WI38 (cell line): ENCODE data around the gene CCDC192.
"Not testable (repeated sequence)": the region's sequence is repeated elsewhere in the genome, so short reads cannot be mapped to it uniquely, and the experiment has no call there.

Experiments
- H3K4me3 ChIP-seq: 2 replicates; pipeline ENCODE4 v1.5.1; 2011; ENCODE audit warnings: low read depth, mild to moderate bottlenecking, control low read depth, low read length
- TF ChIP-seq, protein P1 (sequence below): IDR thresholded peaks from 2 replicates; pipeline ENCODE4 v1.5.1; 2012; ENCODE audit warnings: low read depth, mild to moderate bottlenecking, control low read depth, low read length

Gene CCDC192

GRCh38 chr5:127702434-127702833 lies 757 bp upstream of the CCDC192 start:
- no peak overlapping the region for H3K4me3 ChIP-seq
- TF ChIP-seq, protein P1, sequence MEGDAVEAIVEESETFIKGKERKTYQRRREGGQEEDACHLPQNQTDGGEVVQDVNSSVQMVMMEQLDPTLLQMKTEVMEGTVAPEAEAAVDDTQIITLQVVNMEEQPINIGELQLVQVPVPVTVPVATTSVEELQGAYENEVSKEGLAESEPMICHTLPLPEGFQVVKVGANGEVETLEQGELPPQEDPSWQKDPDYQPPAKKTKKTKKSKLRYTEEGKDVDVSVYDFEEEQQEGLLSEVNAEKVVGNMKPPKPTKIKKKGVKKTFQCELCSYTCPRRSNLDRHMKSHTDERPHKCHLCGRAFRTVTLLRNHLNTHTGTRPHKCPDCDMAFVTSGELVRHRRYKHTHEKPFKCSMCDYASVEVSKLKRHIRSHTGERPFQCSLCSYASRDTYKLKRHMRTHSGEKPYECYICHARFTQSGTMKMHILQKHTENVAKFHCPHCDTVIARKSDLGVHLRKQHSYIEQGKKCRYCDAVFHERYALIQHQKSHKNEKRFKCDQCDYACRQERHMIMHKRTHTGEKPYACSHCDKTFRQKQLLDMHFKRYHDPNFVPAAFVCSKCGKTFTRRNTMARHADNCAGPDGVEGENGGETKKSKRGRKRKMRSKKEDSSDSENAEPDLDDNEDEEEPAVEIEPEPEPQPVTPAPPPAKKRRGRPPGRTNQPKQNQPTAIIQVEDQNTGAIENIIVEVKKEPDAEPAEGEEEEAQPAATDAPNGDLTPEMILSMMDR: no peak

- no peak overlapping the region for H3K4me3 ChIP-seq
- TF ChIP-seq, protein P1: no peak
These were observed 2.1 kb downstream of the CCDC192 start for GRCh38 chr5:127705120-127705892.

DNA sequence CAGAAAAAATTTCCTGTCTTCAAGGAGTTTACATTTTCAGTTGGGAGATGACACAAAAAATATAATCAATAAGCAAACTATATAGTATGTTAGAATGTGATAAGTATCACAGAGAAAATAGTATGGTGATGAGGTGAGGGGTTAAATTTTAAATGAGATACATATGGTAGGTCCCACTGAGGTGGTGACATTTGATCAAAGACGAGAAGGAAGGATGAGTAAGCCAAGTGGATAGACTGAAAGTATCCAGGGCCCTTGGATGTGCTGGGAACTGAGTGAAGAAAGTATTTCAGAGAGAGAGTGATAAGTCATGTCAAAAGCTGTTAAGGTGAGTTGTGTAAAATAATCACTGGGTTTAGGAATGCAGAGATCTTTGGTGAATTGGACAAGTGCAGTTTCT lies 3.5 kb downstream of the CCDC192 start:
- TF ChIP-seq, protein P1: no peak
- H3K4me3 ChIP-seq: no peak overlapping the region

DNA sequence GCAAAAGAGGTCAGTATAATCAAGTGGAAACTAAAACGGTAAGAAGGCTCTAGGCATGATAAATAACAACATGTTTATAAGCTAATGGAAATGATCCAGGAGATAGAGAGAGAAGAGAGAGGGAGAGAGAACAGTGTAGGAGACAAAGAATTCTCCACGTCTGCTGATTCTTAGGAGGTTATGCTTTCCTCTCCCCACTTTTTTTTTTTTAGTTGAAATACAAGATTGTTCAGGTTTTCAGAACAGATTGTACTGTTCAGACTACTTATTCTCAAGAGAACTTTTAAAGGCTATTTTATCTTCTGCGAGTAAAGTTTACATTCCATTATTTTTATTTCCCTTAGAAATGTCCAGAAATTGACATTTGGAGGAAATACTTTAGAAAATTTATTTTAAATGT lies 4.0 kb downstream of the CCDC192 start:
- TF ChIP-seq, protein P1: no peak
- H3K4me3 ChIP-seq: no peak overlapping the region

DNA sequence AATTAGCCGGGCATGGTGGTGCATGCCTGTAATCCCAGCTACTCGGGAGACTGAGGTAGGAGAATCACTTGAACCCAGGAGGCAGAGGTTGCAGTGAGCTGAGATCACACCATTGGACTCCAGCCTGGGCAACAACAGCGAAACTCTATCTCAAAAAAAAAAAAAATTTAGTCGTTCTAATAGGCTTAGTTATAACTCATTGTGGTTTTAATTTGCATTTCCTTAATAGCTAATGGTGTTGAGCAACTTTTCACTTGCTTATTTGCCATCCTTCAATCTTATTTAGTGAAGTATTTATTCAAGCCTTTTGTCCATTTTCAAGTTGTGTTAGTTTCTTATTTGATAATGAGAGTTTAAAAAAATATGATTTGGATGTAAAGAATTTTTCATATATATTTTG lies 9.9 kb downstream of the CCDC192 start:
- not testable (repeated sequence) for H3K4me3 ChIP-seq

GRCh38 chr5:127718181-127718580 lies 15.0 kb downstream of the CCDC192 start:
- no peak overlapping the region for H3K4me3 ChIP-seq
- TF ChIP-seq, protein P1: no peak

GRCh38 chr5:127723571-127723970 lies 20.4 kb downstream of the CCDC192 start:
- TF ChIP-seq, protein P1: no peak
- no peak overlapping the region for H3K4me3 ChIP-seq

GRCh38 chr5:127725673-127726072 lies 22.5 kb downstream of the CCDC192 start:
- TF ChIP-seq, protein P1: no peak
- H3K4me3 ChIP-seq: no peak overlapping the region
